NCI-H446 (cell line): ENCODE measurements around the gene INS.
"Not testable (repeated sequence)": the region's sequence is repeated elsewhere in the genome, so short reads cannot be mapped to it uniquely, and the experiment has no call there.

Source experiments
- DNase-seq, 2 experiments: peaks; one replicate each; lab custom pipeline; 2025; lab: John Stamatoyannopoulos, UW

The INS gene

GRCh38 chr11:2131371-2132236, 29.4 kb downstream of the INS start:
- no peak for DNase-seq

GRCh38 chr11:2130881-2131352, 30.1 kb downstream of the INS start:
- DNase-seq: no peak

DNA sequence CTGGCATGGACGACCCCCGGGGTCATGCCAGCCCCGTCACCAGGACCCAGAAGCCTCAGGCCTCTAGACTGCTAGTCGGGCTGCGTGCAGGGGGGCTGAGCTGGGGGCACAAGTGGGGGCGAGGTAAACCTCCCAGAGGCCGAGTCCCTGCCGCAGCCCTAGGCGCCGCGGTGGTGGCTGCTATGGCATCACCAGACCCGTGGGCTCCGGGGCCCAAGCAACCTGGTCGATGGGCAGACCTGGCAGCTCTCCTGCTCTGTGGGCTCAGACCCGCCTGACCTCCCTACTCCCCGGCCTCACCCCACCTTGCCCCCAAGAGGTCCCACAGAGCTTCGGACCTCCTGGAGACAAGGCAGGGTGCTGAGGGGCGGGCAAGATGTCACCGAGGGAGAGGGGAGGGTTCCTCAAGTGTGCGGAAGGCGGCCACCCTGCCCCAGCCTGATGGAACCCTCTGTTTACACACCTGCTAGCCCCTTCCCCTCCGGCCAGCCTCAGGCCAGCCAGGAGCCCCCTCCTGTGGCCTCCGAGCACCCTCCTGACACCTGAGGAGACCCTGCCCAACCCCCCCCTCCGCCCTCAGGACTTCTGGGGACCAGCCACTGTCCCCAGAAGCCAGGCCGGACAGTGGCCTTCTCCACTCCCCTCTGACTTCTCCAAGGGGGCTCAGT, 31.2 kb downstream of the INS start:
- no peak for DNase-seq

DNA sequence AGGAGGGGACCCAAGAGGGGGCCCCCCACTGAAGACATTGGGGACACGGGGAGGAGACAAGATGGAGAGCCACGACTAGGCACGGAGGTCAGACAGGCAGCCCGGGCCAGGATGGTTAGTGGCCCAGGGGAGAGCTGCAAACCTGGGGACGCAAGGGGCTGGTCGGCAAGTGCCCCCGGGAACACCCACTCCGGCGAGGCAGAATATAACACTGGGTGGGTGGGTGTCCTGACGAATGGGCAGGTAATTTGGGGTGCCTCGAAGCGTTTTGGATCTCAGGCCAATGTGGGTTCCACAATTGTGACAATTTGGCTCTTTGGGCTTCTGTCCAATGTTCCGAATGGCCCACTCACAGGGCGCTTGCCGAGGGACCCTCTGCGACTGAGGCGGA, 31.7 kb downstream of the INS start:
- no peak for DNase-seq

- DNase-seq: no peak
These were observed 32.3 kb downstream of the INS start for GRCh38 chr11:2128511-2129307.

DNA sequence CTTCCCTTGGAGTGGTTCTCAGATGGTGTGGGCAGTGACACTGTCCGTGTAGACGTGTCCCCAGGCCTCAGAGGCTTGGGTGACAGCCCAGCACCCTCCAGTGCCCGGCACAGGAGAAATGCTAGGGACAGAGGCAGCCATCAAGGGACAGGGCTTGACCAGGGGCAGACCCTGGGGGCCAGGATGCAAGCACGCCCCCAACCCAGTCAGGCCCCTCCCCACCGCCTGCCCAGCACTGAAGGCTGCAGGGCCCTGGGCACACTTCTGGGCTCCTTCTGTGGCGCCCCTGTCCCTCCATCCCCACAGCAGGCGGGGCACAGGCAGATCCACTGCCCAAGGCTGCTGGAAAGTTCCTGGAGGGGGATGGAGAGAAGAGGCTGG, 32.9 kb downstream of the INS start:
- DNase-seq: no peak

- DNase-seq: no peak
These were observed 33.4 kb downstream of the INS start for GRCh38 chr11:2127482-2128129.

- DNase-seq: no peak
These were observed 34.4 kb downstream of the INS start for GRCh38 chr11:2126520-2127085.

GRCh38 chr11:2124736-2125484, 36.1 kb downstream of the INS start:
- DNase-seq: not testable (repeated sequence)

DNA sequence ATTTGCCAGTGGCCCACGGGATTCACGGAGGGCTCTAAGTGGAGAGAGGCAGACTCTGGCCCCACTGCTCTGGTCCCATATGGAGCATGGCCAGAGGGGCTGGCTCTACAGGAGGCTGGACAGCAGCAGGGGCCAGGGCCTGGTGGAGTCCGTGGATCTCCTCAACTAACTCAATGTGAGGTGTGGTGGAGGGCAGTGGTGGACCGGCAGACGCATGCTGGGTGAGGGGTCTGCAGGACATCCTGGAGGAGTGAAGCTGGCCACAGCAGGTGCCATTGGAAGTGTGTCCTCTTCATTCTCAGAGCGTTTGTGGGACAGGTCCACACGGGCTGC, 37.4 kb downstream of the INS start:
- no peak for DNase-seq

- DNase-seq: no peak
These were observed 37.9 kb downstream of the INS start for GRCh38 chr11:2122907-2123627.

DNA sequence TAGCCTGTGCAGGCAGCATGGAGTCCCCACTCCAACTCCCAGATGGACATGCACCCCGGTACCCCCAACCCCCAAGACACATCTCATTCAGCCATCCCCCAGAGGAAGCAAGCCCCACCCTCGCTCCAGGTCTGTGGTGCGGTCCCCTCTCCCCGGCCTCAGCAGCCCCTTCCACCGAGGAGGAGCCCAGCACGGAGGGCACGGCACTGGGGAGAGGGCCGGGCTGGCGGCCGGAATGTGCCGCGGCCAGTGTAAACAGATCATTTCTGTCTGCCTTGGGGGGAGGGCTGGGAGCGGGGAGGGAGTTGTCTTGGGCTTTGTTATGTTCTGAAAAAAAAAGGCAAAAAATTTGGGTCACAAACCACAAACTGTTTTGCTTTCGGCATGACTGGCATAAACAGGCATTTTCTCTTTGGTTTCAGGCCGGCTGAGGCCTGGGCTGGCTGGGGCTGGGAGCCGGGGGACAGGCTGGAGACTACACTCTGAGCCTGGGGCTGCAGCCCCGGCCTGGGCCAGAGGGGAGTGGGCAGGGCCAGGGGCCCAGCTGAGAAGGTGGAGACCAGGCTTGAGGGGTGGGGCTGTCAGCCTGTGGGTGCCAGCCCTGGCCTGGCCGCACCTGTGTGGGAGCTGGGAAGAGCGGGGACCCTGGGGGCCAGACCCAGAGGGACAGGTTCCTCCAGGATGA, 38.6 kb downstream of the INS start:
- no peak for DNase-seq

- DNase-seq: no peak
These were observed 39.5 kb downstream of the INS start for GRCh38 chr11:2121227-2122130.

GRCh38 chr11:2120359-2121100, 40.5 kb downstream of the INS start:
- DNase-seq: no peak

GRCh38 chr11:2118677-2119076, 42.3 kb downstream of the INS start:
- DNase-seq: no peak

GRCh38 chr11:2116680-2117079, 44.3 kb downstream of the INS start:
- DNase-seq: no peak

DNA sequence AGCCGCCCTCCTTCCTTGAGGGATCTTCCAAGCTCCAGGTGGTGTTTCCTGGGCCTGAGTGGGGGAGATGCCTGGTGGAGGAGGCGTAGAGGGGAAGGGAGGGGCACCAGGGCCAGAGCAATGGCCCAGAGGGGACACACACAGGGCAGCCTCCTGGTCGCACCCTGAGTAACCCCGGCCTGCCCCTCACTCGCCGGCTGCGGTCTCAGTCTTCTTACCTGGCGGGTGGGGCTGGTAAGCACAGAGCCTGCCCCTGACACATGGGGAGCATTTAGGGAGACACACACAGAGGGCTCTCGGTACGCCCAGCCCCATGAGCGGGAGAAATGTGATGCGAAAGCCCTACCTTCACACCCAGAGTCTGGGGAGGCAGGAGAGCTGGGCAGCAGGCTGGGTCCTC, 45.7 kb downstream of the INS start:
- DNase-seq: no peak
